Activated T-cell treated with anti-CD3 and anti-CD28 coated beads, Interleukin-2, amount 50 U/mL, for 4 hours (primary cell): Measurements from ENCODE around the gene STXBP2. TPM values are rescaled to one million over a fixed set of nuclear protein-coding genes. Genes with fewer than 3 reads are reported as not detected.

ENCODE experiments used
- ATAC-seq, 2 donors: fragments of 200-7000 bp; cut with Tn5 transposase; one replicate each; pipeline ENCODE4 v1.10.0; 2021
- DNase-seq: peaks from one replicate; pipeline ENCODE4 v3.0.0-alpha.2; 2020
- H3K27me3 Mint-ChIP-seq: one replicate; pipeline ENCODE4 v1.8.0; 2021; ENCODE audit warnings: low read depth, mixed read lengths
- H3K36me3 Mint-ChIP-seq: one replicate; pipeline ENCODE4 v1.8.0; 2022; ENCODE audit warnings: mixed read lengths; ENCODE audit not compliant: insufficient read depth
- H3K4me1 Mint-ChIP-seq: one replicate; pipeline ENCODE4 v1.8.0; 2021; ENCODE audit warnings: low read depth, mixed read lengths
- H3K4me3 Mint-ChIP-seq: one replicate; pipeline ENCODE4 v1.8.0; 2021; ENCODE audit warnings: mild to moderate bottlenecking, moderate library complexity, mixed read lengths
- H3K9me3 Mint-ChIP-seq: one replicate; pipeline ENCODE4 v1.8.0; 2021; ENCODE audit warnings: mixed read lengths
- total RNA-seq, 3 donors: library from RNA; stranded (reverse); gene quantifications; one replicate each; pipeline ENCODE4 v1.2.1, GENCODE V29; 2021

Gene STXBP2
- total RNA-seq, 3 donors from 2014 or later: 113 to 119 (median 114) TPM

- H3K27me3 Mint-ChIP-seq: no peaks in the 10 kb centered on the region
- H3K36me3 Mint-ChIP-seq: peaks cover 23% of the 10 kb centered on the region
- DNase-seq (no peak), ATAC-seq (no peak)
- H3K4me1 Mint-ChIP-seq: no peaks in the 10 kb centered on the region
- no peaks in the 10 kb centered on the region for H3K9me3 Mint-ChIP-seq
- no peak overlapping the region for H3K4me3 Mint-ChIP-seq
Observed at GRCh38 chr19:7620442-7621412, 16.2 kb upstream of the STXBP2 start.

DNA sequence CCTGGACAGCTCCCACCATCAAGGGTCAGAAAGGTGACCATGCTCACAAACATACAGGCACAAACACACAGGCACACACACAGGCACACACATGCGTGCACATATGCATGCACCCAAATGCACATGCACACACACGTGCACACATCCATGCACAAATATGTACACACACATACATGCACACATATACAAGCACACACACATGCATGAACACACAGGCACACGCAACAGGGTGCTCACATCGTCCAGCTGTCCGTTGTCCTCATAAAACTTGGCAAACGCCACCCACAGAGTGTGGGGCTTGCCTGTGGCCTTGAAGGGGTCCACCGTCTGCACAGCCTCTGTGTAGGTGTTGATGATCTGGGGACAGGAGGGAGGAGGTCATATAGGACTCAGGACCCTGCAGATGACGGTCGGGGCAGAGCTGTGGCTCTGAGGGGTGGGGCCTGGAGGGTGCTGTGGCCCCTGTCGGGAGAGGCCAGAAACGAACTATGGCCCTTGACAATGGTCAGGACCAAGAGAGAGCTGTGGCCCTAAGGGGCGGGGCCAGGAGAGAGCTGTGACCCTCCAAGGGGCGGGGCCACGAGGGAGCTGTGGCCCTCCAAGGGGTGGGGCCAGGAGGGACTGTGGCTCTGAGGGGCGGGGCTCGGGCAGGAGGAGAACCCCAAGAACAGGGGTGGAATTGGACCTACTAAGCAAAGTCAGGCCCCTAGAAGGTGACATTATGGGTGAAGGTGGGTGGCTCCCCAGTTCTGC, 13.8 kb upstream of the STXBP2 start:
- H3K36me3 Mint-ChIP-seq: peaks cover 28% of the 10 kb centered on the region
- H3K9me3 Mint-ChIP-seq: no peaks in the 10 kb centered on the region
- H3K4me3 Mint-ChIP-seq: no peak overlapping the region
- peaks cover 12% of the 10 kb centered on the region for H3K4me1 Mint-ChIP-seq
- DNase-seq (no peak), ATAC-seq (peak in 1 of 2 donors; percentile 49)
- no peaks in the 10 kb centered on the region for H3K27me3 Mint-ChIP-seq

DNA sequence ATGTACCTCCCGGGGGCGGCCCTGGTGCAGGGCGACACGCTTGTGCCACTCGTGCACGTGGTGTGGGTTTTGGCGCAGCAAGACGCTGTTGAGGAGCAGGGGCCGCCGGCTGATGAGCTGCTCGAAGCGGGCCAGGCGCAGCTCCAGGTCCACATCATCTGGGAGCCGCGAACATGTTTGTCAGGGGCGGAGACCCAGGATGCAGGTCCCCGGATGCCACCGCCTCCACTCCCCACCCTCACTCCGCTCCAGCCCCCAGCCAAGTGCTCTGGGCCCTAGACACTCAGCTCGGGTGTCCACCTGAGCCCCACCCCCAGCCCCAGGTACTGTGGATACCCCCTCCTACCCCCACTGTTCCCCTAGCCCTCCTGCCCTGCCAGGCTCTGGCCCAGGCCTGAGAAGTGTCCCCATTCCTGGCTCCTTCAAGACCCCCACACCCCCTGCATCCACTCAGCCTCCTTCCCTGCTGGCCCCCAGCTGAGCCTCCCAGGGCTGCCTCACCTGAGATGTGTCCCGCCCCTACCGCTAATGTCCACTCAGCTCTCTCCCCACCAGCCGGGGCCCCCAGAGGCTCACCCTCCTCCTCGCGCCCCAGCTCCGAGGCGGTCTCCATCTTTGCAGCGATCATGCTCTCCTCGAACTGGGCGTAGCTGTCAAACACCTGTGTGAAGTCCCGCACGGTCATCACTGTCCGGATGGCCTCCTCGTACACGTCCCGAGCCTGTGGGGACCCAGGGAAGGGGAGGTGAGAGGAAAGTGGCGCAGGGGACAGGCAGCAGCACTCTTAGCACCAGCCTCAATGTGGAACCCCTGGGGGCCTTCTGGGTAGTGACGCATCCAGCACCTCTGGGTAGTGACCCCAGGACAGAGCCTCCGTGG, 12.9 kb upstream of the STXBP2 start:
- H3K27me3 Mint-ChIP-seq: no peaks in the 10 kb centered on the region
- no peaks in the 10 kb centered on the region for H3K9me3 Mint-ChIP-seq
- ATAC-seq: no peak
- no peak overlapping the region for H3K4me3 Mint-ChIP-seq
- H3K4me1 Mint-ChIP-seq: peaks cover 20% of the 10 kb centered on the region
- peaks cover 20% of the 10 kb centered on the region for H3K36me3 Mint-ChIP-seq
- no peak for DNase-seq

GRCh38 chr19:7624810-7625209, 12.1 kb upstream of the STXBP2 start:
- no peaks in the 10 kb centered on the region for H3K9me3 Mint-ChIP-seq
- peaks cover 29% of the 10 kb centered on the region for H3K4me1 Mint-ChIP-seq
- DNase-seq: no peak
- H3K27me3 Mint-ChIP-seq: no peaks in the 10 kb centered on the region
- peaks cover 24% of the 10 kb centered on the region for H3K36me3 Mint-ChIP-seq
- ATAC-seq: no peak
- H3K4me3 Mint-ChIP-seq: no peak overlapping the region

DNA sequence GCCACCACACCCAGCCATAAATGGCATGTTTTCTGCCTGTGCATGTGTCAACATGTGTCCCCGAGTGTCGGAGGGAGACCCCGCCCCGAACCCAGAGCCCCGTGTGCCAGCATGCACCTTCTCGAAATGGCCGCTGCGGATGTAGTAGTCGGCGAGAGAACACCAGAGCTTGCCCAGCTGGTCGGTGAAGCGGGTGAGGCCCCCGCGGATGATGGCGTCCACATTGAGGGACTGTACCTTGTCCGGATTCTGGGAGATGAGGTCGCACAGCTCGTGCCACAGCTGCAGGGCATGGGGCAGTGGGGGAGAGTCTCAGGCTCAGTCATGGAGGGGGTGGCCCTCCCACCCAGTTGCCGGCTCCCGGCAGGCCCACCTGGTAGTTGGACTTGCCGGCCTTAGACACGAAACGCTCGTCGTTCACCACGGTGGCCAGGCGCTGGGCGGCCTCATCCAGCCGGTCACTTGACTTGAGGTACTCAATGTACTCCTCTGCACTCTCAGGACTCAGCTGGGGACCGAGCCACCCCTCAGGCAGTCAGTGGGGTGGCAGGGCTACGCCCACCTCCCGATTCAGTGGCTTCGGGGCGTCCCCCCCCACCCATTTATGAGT, 11.0 kb upstream of the STXBP2 start:
- H3K27me3 Mint-ChIP-seq: no peaks in the 10 kb centered on the region
- ATAC-seq (no peak), DNase-seq (no peak)
- peaks cover 24% of the 10 kb centered on the region for H3K36me3 Mint-ChIP-seq
- no peaks in the 10 kb centered on the region for H3K9me3 Mint-ChIP-seq
- H3K4me1 Mint-ChIP-seq: peaks cover 39% of the 10 kb centered on the region
- no peak overlapping the region for H3K4me3 Mint-ChIP-seq

DNA sequence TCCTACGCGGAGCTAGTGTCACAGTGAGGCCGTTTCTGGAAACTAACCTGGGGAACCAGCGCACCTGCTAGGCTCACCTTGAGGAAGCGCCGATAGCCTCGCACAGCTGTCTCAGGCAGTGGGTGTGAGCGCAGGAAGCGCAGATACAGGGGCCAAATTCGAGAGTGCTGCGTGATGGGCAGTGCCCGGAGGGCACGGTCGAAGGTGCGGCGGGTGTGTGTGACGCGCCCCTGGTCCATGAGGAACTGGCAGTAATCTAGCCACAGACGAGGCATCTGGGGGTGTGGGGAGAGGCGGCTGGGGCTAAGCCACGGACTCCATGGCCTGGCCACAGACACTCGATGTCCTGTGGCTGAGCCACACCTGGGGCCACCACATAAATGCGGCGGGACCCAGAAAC, 9.7 kb upstream of the STXBP2 start:
- peak overlapping the region; percentile 42 for H3K4me3 Mint-ChIP-seq
- ATAC-seq (no peak), DNase-seq (no peak)
- no peaks in the 10 kb centered on the region for H3K27me3 Mint-ChIP-seq
- peaks cover 21% of the 10 kb centered on the region for H3K36me3 Mint-ChIP-seq
- no peaks in the 10 kb centered on the region for H3K9me3 Mint-ChIP-seq
- H3K4me1 Mint-ChIP-seq: peaks cover 42% of the 10 kb centered on the region

DNA sequence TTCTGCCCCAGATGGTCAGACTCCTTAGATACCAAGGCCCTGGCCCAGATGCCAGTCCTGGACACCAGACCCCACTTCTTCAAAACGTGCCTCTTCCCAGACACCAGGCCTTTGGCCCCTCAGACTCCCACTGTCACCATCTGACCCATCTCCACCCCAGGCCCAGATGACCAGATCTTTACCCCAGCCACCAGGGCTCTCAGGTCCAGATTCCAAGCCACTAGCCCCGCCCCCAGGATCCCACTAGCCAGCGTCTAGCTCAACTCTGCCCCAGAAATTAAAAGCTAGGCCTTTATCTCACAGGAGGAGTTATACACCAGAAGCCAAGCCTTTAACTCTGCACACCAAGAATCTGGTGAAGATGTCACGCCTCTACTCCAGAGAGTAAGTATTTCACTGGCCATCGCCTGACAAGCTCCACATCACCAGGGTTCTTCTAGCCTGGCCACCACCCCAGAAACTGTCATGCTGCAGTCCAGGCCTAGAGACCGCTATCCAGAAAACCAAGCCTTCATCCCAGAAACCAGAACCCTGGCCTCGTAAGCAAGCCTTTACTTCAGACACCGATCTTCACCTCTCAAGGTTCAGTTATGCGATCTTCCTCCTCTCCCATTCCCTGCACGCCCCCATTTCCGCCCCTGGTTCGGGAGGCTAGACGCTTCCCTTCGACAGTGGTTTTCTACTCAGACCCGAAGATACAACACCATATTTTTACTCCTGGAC, 8.2 kb upstream of the STXBP2 start:
- Mint-ChIP-seq H3K4me3 (peak overlapping the region; percentile 100), H3K27me3 (no peaks in the 10 kb centered on the region), H3K4me1 (peaks cover 42% of the 10 kb centered on the region), H3K9me3 (no peaks in the 10 kb centered on the region), H3K36me3 (peaks cover 16% of the 10 kb centered on the region)
- DNase-seq (no peak), ATAC-seq (no peak)

DNA sequence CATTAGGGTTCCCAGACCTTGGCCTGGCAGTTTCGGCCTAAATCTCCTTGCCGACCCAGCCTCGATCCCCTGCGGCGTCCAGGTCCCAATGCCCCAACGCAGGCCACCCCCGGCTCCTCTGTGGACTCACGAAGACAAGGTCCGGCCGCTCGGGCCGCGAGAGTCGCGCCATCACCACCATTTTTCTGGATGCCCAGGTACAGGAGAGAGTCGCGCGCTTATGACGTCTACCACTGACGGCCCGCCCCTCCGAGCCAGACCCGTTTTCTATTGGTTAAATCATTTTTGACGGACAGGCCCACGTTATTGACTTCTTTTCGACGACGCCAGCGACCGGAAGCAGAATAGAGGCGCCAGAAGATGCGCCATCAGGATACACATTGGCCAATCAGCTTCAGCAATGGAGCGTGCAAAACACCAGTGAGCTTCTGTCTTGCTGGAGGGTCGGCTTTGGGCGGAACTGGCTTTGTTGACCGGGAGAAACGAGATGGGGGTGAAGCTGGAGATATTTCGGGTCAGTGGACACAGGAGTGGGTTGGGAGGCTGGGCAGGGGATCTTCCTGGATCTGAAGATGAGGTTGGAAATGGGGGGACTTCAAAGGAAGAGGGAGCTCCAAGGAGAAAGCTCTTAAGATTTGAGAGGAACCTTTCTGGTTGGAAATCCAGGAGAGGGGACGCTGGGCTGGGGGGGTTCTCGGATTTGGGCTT, 7.4 kb upstream of the STXBP2 start, which contains the start of the genes PET100 and XAB2:
TSS of gene PET100 (plus strand) at position 447 of the 708 bp plus-strand sequence. CDS start at position 488, 41 bp downstream.
TSS of gene XAB2 (minus strand) at position 199 of the 708 bp plus-strand sequence. CDS start at position 181, 18 bp downstream.
- H3K4me1 Mint-ChIP-seq: peaks cover 42% of the 10 kb centered on the region
- H3K27me3 Mint-ChIP-seq: no peaks in the 10 kb centered on the region
- H3K9me3 Mint-ChIP-seq: no peaks in the 10 kb centered on the region
- DNase-seq (peak; percentile 91), ATAC-seq (peak; percentile 98 to 99)
- H3K36me3 Mint-ChIP-seq: peaks cover 16% of the 10 kb centered on the region
- peak within 1 kb of the TSS; percentile 100 for H3K4me3 Mint-ChIP-seq

DNA sequence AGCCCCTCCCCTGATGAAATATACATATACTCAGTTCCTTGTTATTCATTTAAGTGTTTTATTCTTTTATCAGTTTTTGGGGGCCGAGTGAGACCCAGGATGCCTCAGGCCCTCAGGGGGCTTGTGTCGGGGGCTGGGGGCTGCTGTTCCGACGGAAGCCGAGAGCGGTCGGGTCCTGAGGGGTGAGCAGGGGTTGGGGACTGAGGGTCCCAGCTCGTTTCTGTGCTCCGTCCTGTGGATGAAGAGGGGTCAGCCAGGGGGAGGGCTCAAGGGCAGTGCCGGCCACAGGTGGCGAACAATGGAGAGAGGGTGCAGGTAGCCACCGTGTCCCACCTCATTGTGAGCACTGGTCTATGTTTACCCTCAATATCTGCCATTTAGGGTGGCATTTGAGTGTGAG, 5.3 kb upstream of the STXBP2 start:
- ATAC-seq (no peak), DNase-seq (no peak)
- Mint-ChIP-seq H3K27me3 (no peaks in the 10 kb centered on the region), H3K4me3 (peak overlapping the region; percentile 48), H3K9me3 (no peaks in the 10 kb centered on the region), H3K36me3 (peaks cover 13% of the 10 kb centered on the region), H3K4me1 (peaks cover 46% of the 10 kb centered on the region)

DNA sequence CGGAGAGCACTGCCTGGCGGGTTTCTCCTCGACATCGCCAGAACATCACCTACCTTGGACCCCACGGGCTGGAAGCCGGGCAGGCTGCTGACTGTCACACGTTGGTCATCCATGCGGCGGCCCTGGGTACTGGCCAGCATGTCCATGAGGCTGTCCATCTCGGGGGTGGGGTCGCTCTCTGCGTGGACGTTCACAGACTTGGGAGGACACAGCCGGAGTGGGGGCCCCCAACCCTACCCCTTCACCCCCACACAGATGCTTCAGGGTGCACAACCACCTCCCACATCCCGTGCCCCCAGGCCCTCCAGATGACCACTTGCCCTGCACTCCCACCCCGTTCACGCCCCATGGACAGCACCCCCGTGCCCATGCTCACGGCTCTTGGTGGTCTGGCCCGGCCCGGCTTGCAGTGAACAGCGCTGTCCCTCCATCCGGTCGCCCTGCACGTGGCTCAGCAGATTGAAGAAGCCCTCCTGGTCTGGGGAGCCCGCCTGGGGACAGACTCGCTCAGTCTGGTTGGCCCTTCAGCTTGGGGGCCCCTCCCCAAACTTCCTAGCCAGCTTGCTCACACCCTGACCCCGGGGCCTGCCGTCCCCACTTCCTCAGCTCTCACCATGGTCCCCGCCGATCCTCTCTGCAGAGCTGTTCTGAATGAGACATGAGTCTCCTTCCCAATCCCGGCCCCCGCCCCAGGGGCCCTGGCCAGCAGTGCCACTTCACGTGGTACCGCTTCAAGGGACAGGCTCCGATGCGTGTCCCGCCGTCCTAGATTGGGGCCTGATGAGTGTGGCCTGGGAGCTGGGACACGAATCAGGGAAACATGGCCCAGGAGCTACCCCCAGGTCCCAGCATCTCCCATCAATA, 4.3 kb upstream of the STXBP2 start:
- Mint-ChIP-seq H3K27me3 (no peaks in the 10 kb centered on the region), H3K4me1 (peaks cover 42% of the 10 kb centered on the region), H3K9me3 (no peaks in the 10 kb centered on the region), H3K36me3 (peaks cover 8% of the 10 kb centered on the region), H3K4me3 (no peak overlapping the region)
- DNase-seq: no peak
- ATAC-seq: no peak

GRCh38 chr19:7633698-7634097, 3.2 kb upstream of the STXBP2 start, which contains the start of gene PCP2:
Gene PCP2, minus strand, starts transcription at chr19:7633719. Its CDS starts 262 bp downstream, at chr19:7633457.
- no peak for ATAC-seq
- Mint-ChIP-seq H3K4me3 (no peak within 1 kb of the TSS), H3K4me1 (peaks cover 37% of the 10 kb centered on the region), H3K9me3 (no peaks in the 10 kb centered on the region), H3K27me3 (no peaks in the 10 kb centered on the region), H3K36me3 (peaks cover 8% of the 10 kb centered on the region)
- DNase-seq: no peak

- H3K36me3 Mint-ChIP-seq: peaks cover 7% of the 10 kb centered on the region
- peak overlapping the region; percentile 84 for H3K4me3 Mint-ChIP-seq
- peaks cover 36% of the 10 kb centered on the region for H3K4me1 Mint-ChIP-seq
- ATAC-seq: no peak
- no peaks in the 10 kb centered on the region for H3K27me3 Mint-ChIP-seq
- DNase-seq: no peak
- no peaks in the 10 kb centered on the region for H3K9me3 Mint-ChIP-seq
Observed at GRCh38 chr19:7635670-7636069, 1.2 kb upstream of the STXBP2 start.
